CD4-positive, alpha-beta memory T cell (primary cell): Measurements from ENCODE around the gene SESN3. TPM values are rescaled to one million over a fixed set of nuclear protein-coding genes. Genes with fewer than 3 reads are reported as not detected.

Experiments used
- CTCF ChIA-PET: fragments of 350-600 bp; sonication (Branson Sonifier 250); formaldehyde crosslinking; loops from one replicate; lab custom pipeline; 2021; ENCODE audit warnings: inconsistent platforms; ENCODE audit not compliant: partially characterized antibody; lab: Charles Lee
- POLR2A ChIA-PET: fragments of 350-600 bp; sonication (Branson Sonifier 250); formaldehyde crosslinking; loops from one replicate; lab custom pipeline; 2021; ENCODE audit not compliant: partially characterized antibody; lab: Charles Lee
- DNase-seq, 5 donors: peaks; one replicate each; pipeline versions ENCODE4 v3.0.0 to v3.0.0-alpha.2; 2020 to 2022; ENCODE audit warnings: mixed read lengths in 1 of 5
- H3K27ac ChIP-seq: one replicate; pipeline ENCODE4 v1.7.0; 2013; ENCODE audit warnings: low read depth, low read length
- H3K27me3 ChIP-seq: 2 replicates; pipeline ENCODE4 v1.7.0; 2013; ENCODE audit warnings: mild to moderate bottlenecking, low read length, moderate library complexity; ENCODE audit not compliant: insufficient read depth
- H3K36me3 ChIP-seq: 2 replicates; pipeline ENCODE4 v1.7.0; 2013; ENCODE audit warnings: mild to moderate bottlenecking, low read length, moderate library complexity; ENCODE audit not compliant: insufficient read depth
- H3K4me1 ChIP-seq: 2 replicates; pipeline ENCODE4 v1.7.0; 2013; ENCODE audit warnings: mild to moderate bottlenecking, low read length, moderate library complexity; ENCODE audit not compliant: insufficient read depth
- H3K4me3 ChIP-seq, 2 donors: one replicate each; pipeline ENCODE4 v1.7.0; 2013; ENCODE audit warnings: low read length in 2 of 2, mild to moderate bottlenecking in 1 of 2
- H3K9me3 ChIP-seq, 2 donors: one replicate each; pipeline ENCODE4 v1.7.0; 2013; ENCODE audit warnings: low read length in 2 of 2, control low read depth in 1 of 2; ENCODE audit not compliant: control insufficient read depth in 1 of 2
- H3K27ac Mint-ChIP-seq, 7 donors: one replicate each; pipeline ENCODE4 v1.8.0; 2020 to 2021; ENCODE audit warnings: mixed read lengths in 7 of 7, mild to moderate bottlenecking in 6 of 7, inconsistent platforms in 3 of 7, moderate library complexity in 3 of 7
- H3K27me3 Mint-ChIP-seq, 2 donors: one replicate each; pipeline ENCODE4 v1.8.0; 2020 to 2021; ENCODE audit warnings: mixed read lengths in 2 of 2
- H3K36me3 Mint-ChIP-seq, 2 donors: one replicate each; pipeline ENCODE4 v1.8.0; 2020 to 2021; ENCODE audit warnings: mixed read lengths in 2 of 2, inconsistent platforms in 1 of 2, mild to moderate bottlenecking in 1 of 2
- H3K4me1 Mint-ChIP-seq, 4 donors: one replicate each; pipeline ENCODE4 v1.8.0; 2020 to 2021; ENCODE audit warnings: mixed read lengths in 4 of 4, mild to moderate bottlenecking in 1 of 4
- H3K4me3 Mint-ChIP-seq, 8 donors: one replicate each; pipeline ENCODE4 v1.8.0; 2020 to 2021; ENCODE audit warnings: mixed read lengths in 8 of 8, mild to moderate bottlenecking in 7 of 8, moderate library complexity in 6 of 8, inconsistent platforms in 3 of 8
- H3K9me3 Mint-ChIP-seq, 8 donors: one replicate each; pipeline ENCODE4 v1.8.0; 2020 to 2021; ENCODE audit warnings: mixed read lengths in 8 of 8, mild to moderate bottlenecking in 5 of 8, inconsistent platforms in 3 of 8, moderate library complexity in 1 of 8
- intact Hi-C: fragments of 100-400 bp; cut with micrococcal nuclease; formaldehyde crosslinking; loops from one replicate; pipeline ENCODE4 v1.15.1; 2023
- polyA plus RNA-seq, 2 donors: library from polyadenylated mRNA; unstranded; fragments of 300-500 nt; fragmentation: Illumina TruSeq; gene quantifications; one replicate each; pipeline ENCODE4 v1.2.3, GENCODE V29; 2021
- total RNA-seq, 2 experiments: library from RNA; stranded (reverse); gene quantifications; one replicate each; pipeline ENCODE4 v1.2.3, GENCODE V29; 2021

The SESN3 gene
- total and polyA plus RNA-seq, 4 experiments from 2014 or later = 1.8 to 211 (median 104) TPM

- Histone ChIP-seq H3K27ac (no peak overlapping the region), H3K36me3 (no peaks in the 10 kb centered on the region), H3K27me3 (no peaks in the 10 kb centered on the region), H3K4me3 (no peak overlapping the region), H3K9me3 (no peaks in the 10 kb centered on the region), H3K4me1 (no peaks in the 10 kb centered on the region)
- intact Hi-C loops = no loop called here
- Mint-ChIP-seq H3K4me1 (peaks cover 0 to 9% (median 2%) of the 10 kb centered on the region in 4 donors), H3K4me3 (no peak overlapping the region), H3K9me3 (peaks cover 0 to 6% (median 0%) of the 10 kb centered on the region in 8 donors), H3K27ac (no peak overlapping the region), H3K27me3 (no peaks in the 10 kb centered on the region), H3K36me3 (peaks cover 7% of the 10 kb centered on the region in 2 donors)
- ChIA-PET POLR2A (no interaction called here), CTCF (no interaction called here)
- no peak for DNase-seq
These were observed 109.3 kb downstream of the SESN3 start for GRCh38 chr11:95121698-95122097.

GRCh38 chr11:95119361-95120060 lies 111.5 kb downstream of the SESN3 start:
- H3K4me1 ChIP-seq = no peaks in the 10 kb centered on the region
- H3K36me3 Mint-ChIP-seq = peaks cover 4% of the 10 kb centered on the region in 2 donors
- CTCF ChIA-PET = no interaction called here
- H3K36me3 ChIP-seq = no peaks in the 10 kb centered on the region
- no peak overlapping the region for H3K4me3 ChIP-seq
- intact Hi-C loops = no loop called here
- no peak for DNase-seq
- no peaks in the 10 kb centered on the region for H3K9me3 ChIP-seq
- H3K9me3 Mint-ChIP-seq = peaks cover 0 to 6% (median 0%) of the 10 kb centered on the region in 8 donors
- no peak overlapping the region for H3K4me3 Mint-ChIP-seq
- no peaks in the 10 kb centered on the region for H3K27me3 ChIP-seq
- no peak overlapping the region for H3K27ac ChIP-seq
- POLR2A ChIA-PET = interaction anchor here (0.7 kb wide), 1 partner anchor 78 kb away, joined by 4 read pairs; no protein-coding TSS in a partner anchor
- peaks cover 0 to 9% (median 2%) of the 10 kb centered on the region in 4 donors for H3K4me1 Mint-ChIP-seq
- no peak overlapping the region for H3K27ac Mint-ChIP-seq
- H3K27me3 Mint-ChIP-seq = no peaks in the 10 kb centered on the region

- H3K27me3 ChIP-seq = no peaks in the 10 kb centered on the region
- DNase-seq = no peak
- no peak overlapping the region for H3K27ac Mint-ChIP-seq
- H3K4me3 Mint-ChIP-seq = no peak overlapping the region
- H3K4me3 ChIP-seq = no peak overlapping the region
- intact Hi-C loops = no loop called here
- no peaks in the 10 kb centered on the region for H3K36me3 ChIP-seq
- peaks cover 9 to 10% of the 10 kb centered on the region in 2 donors for H3K36me3 Mint-ChIP-seq
- H3K4me1 Mint-ChIP-seq = peaks cover 0 to 15% (median 4%) of the 10 kb centered on the region in 4 donors
- no peaks in the 10 kb centered on the region for H3K9me3 ChIP-seq
- no peak overlapping the region for H3K27ac ChIP-seq
- no peaks in the 10 kb centered on the region for H3K27me3 Mint-ChIP-seq
- H3K4me1 ChIP-seq = no peaks in the 10 kb centered on the region
- POLR2A ChIA-PET = no interaction called here
- peaks cover 0 to 6% (median 2%) of the 10 kb centered on the region in 8 donors for H3K9me3 Mint-ChIP-seq
- CTCF ChIA-PET = no interaction called here
These were observed 115.4 kb downstream of the SESN3 start for GRCh38 chr11:95115597-95115996.

Other genes starting within 250 kb of the SESN3 start
- gene KDM4E, start 205.9 kb downstream of the SESN3 start, total RNA-seq = not detected
- not detected for gene KDM4E, start 205.9 kb downstream of the SESN3 start, polyA plus RNA-seq
- gene KDM4F, start 181.8 kb downstream of the SESN3 start, total RNA-seq = not detected
- not detected for gene KDM4F, start 181.8 kb downstream of the SESN3 start, polyA plus RNA-seq
- 100 to 1,000 TPM; 107 to 117 TPM for gene SRSF8, start 164.3 kb downstream of the SESN3 start, total RNA-seq
- gene SRSF8, start 164.3 kb downstream of the SESN3 start, polyA plus RNA-seq = 100 to 1,000 TPM; 104 to 147 TPM
- 10 to 100 TPM; 12.8 to 13.3 TPM for gene ENDOD1, start 141.4 kb downstream of the SESN3 start, total RNA-seq
- 10 to 100 TPM in 1 of 2 donors, 1 to 10 TPM in 1; 7.2 to 10.3 TPM for gene ENDOD1, start 141.4 kb downstream of the SESN3 start, polyA plus RNA-seq